Skeletal muscle satellite cell (primary cell): ENCODE results near the gene SLC39A1.
A peak's percentile ranks its signal among the peaks of the same experiment; 100 is the strongest.

Source experiments
- H3K27me3 ChIP-seq: 2 replicates; pipeline ENCODE4 v1.7.0; 2013; ENCODE audit warnings: low read length; ENCODE audit not compliant: control insufficient read depth, insufficient read depth
- H3K36me3 ChIP-seq: 2 replicates; pipeline ENCODE4 v1.7.0; 2013; ENCODE audit warnings: mild to moderate bottlenecking, control low read depth, low read length; ENCODE audit not compliant: insufficient read depth
- H3K4me1 ChIP-seq: 2 replicates; pipeline ENCODE4 v1.7.0; 2013; ENCODE audit warnings: low read length; ENCODE audit not compliant: control insufficient read depth, insufficient read depth
- H3K4me2 ChIP-seq: 2 replicates; pipeline ENCODE4 v1.7.0; 2013; ENCODE audit warnings: mild to moderate bottlenecking, low read length
- H3K4me3 ChIP-seq: 2 replicates; pipeline ENCODE4 v1.7.0; 2013; ENCODE audit warnings: low read length
- H3K9ac ChIP-seq: 2 replicates; pipeline ENCODE4 v1.7.0; 2013; ENCODE audit warnings: mild to moderate bottlenecking, low read depth, low read length, moderate library complexity
- H3K9me3 ChIP-seq: replicated peaks from 2 replicates; pipeline ENCODE4 v1.7.0; 2013; ENCODE audit warnings: mild to moderate bottlenecking, control low read depth, low read length

SLC39A1 gene

DNA sequence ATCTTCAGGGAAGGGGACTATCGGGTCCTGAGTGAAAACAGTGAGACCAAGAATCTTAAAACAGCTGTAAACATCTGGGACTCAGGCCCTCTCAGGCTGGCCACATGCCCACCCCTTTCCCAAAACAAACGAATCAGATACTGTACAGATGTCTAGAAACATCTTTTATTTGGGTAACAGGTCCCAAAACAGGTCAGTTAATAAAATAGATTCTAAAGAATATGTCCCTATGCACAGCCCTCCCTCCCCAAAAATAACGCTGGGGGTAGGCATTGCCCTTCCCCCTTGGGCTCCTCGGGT, 4.4 kb downstream of the SLC39A1 start:
- peak overlapping the region; percentile 47 for H3K4me3 ChIP-seq
- peak overlapping the region; percentile 75 for H3K4me2 ChIP-seq
- H3K9ac ChIP-seq: peak overlapping the region; percentile 24
- H3K27me3 ChIP-seq: no peaks in the 10 kb centered on the region
- peaks cover 46% of the 10 kb centered on the region for H3K4me1 ChIP-seq
- peaks cover 22% of the 10 kb centered on the region for H3K36me3 ChIP-seq
- H3K9me3 ChIP-seq: no peaks in the 10 kb centered on the region

DNA sequence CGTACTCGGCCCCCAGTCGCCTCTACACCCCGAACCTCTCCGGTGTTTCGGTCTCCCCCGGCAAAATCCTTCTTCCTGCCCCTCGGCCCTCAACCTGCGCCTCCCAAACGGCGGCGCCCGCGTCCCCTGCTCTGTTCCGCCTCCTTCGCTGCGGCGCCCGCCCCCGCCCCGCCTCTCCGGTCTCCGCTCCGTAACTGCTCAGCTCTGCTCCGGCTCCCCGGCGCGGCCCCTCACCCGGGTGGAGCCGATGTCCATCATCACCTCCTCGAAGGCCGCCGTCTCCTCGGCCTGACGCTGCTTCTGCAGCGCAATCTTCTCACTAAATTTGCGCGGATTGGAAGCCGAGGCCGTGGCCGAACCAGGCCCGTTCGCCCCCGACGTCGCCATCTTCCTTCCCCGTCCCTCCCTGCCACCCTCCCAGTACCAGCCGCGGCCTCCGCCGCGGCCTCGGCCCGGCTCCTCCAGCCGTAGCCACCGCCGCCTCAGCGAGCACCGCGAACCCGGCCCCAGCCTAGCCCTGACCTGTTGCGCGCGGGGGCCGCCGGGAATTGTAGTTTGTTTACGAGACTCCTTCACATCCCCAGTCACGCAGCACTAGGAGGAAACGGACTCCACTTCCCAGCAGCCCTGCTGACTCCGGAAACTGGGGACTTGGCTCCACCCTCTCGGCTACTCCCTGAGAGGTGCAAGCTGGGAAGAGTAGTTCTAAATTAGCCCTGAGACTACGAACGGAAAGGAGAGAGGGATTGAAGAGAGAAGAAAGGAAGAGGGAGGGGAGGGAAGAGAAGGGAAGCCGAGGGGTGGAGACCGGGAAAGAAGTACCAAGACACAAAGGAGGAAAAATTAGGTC, 5.0 kb downstream of the SLC39A1 start, which contains the start of gene CRTC2:
Gene CRTC2, minus strand, starts transcription at position 502 of the 850 bp plus-strand sequence. Its CDS starts 115 bp downstream, at position 387.
- no peaks in the 10 kb centered on the region for H3K27me3 ChIP-seq
- H3K9me3 ChIP-seq: no peaks in the 10 kb centered on the region
- peak within 1 kb of the TSS; percentile 89 for H3K4me2 ChIP-seq
- H3K4me1 ChIP-seq: peaks cover 43% of the 10 kb centered on the region
- H3K9ac ChIP-seq: peak within 1 kb of the TSS; percentile 95
- H3K36me3 ChIP-seq: peaks cover 28% of the 10 kb centered on the region
- H3K4me3 ChIP-seq: peak within 1 kb of the TSS; percentile 95

- Histone ChIP-seq H3K27me3 (no peaks in the 10 kb centered on the region), H3K36me3 (peaks cover 31% of the 10 kb centered on the region), H3K4me3 (peak overlapping the region; percentile 95), H3K9ac (peak overlapping the region; percentile 95), H3K9me3 (no peaks in the 10 kb centered on the region), H3K4me1 (peaks cover 40% of the 10 kb centered on the region), H3K4me2 (peak overlapping the region; percentile 89)
These were observed 5.6 kb downstream of the SLC39A1 start for GRCh38 chr1:153957744-153958110.

DNA sequence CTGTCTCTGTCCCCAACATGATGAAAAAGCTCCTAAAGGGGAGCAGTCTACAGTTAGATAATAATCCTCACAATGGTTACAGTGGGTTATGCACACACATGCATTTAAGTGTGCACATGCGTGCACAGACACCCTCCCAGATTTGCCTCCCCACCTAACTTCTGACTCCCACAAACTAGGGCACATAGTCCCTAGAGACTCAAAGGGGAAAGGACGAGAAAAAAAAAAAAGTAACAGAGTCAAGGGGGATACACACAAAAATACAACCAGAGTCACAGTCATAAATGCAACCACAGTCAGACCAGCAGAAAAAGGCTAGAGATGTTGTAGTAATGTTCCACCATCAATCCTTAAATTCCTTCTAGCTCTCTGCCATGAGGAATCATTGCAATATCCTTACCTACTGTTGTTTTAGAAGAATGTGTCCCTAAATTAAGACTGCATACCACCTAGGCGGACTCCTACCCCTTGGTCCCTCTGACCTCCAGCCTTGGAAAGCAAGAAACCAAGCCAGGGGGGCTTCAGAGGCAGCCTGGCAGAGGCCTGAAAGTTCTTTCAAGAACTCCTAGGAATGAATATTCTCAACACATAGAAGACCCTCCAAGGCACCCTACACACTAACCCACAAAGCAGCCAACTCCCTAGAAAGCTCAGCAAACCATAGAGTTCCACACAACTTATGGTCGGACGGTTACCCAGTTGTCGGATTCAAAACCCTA, 6.2 kb downstream of the SLC39A1 start:
- peak overlapping the region; percentile 95 for H3K9ac ChIP-seq
- no peaks in the 10 kb centered on the region for H3K9me3 ChIP-seq
- H3K4me2 ChIP-seq: peak overlapping the region; percentile 89
- peaks cover 34% of the 10 kb centered on the region for H3K4me1 ChIP-seq
- H3K27me3 ChIP-seq: no peaks in the 10 kb centered on the region
- H3K36me3 ChIP-seq: peaks cover 33% of the 10 kb centered on the region
- H3K4me3 ChIP-seq: peak overlapping the region; percentile 95

- H3K36me3 ChIP-seq: peaks cover 46% of the 10 kb centered on the region
These were observed 8.5 kb downstream of the SLC39A1 start for GRCh38 chr1:153954826-153955225.

DNA sequence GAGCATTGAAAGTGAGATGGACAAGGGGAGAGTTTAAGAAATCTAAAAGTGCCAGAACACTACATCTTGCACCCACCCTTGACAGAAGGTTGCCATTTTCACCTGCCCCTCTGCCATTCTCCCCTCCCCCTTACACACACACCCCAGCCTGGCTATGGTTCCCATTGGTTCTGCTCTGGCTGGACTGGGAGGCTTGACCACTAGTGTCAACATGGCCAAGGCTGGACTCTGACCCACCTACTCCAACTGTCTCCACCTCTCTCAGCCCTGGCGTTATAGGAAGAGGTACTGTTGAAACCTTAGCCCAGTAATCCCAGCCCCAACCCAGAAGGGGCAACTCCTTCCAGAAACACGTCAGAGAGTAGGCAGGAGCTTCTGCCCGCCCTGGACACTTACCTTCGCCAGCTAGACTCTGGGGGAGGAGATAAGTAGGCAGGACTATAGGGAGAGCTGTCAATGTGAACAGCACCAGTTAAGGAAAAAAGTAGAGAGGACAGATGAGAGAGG, 9.4 kb downstream of the SLC39A1 start:
- peaks cover 23% of the 10 kb centered on the region for H3K4me1 ChIP-seq
- H3K4me2 ChIP-seq: no peak overlapping the region
- H3K27me3 ChIP-seq: no peaks in the 10 kb centered on the region
- no peak overlapping the region for H3K9ac ChIP-seq
- H3K9me3 ChIP-seq: no peaks in the 10 kb centered on the region
- no peak overlapping the region for H3K4me3 ChIP-seq
- H3K36me3 ChIP-seq: peaks cover 48% of the 10 kb centered on the region

More at GRCh38 chr1:153954826-153955225, 8.5 kb downstream of the SLC39A1 start:
- no peaks in the 10 kb centered on the region for H3K27me3 ChIP-seq
- peaks cover 25% of the 10 kb centered on the region for H3K4me1 ChIP-seq
- H3K9me3 ChIP-seq: no peaks in the 10 kb centered on the region
- H3K4me2 ChIP-seq: no peak overlapping the region
- H3K9ac ChIP-seq: no peak overlapping the region
- no peak overlapping the region for H3K4me3 ChIP-seq

- Histone ChIP-seq H3K4me3 (no peak overlapping the region), H3K4me1 (peaks cover 15% of the 10 kb centered on the region), H3K9ac (no peak overlapping the region), H3K27me3 (no peaks in the 10 kb centered on the region), H3K4me2 (no peak overlapping the region), H3K9me3 (no peaks in the 10 kb centered on the region), H3K36me3 (peaks cover 60% of the 10 kb centered on the region)
These were observed 11.5 kb downstream of the SLC39A1 start for GRCh38 chr1:153951801-153952200.

DNA sequence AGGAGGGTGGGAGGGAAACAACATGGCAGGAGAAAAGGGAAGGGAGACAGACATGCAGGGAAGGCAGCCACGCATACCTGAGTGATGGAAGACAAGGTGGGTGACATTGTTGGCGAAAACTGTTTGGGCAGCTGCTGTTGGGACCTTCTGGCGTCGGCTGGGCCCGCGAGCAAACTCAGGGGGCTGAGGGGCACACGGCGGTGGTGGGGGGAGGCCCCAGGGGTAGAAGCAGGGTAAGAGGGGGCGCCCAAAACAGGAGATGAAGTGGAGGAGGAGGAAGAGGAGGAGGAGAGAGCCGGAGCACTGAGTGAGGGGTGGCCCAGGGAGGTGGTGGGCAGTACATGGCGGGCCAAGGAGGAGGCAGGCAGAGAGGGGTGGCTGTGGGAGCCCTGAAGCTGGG, 12.2 kb downstream of the SLC39A1 start:
- Histone ChIP-seq H3K4me1 (peaks cover 11% of the 10 kb centered on the region), H3K4me3 (no peak overlapping the region), H3K27me3 (no peaks in the 10 kb centered on the region), H3K9ac (no peak overlapping the region), H3K4me2 (no peak overlapping the region), H3K9me3 (no peaks in the 10 kb centered on the region), H3K36me3 (peaks cover 60% of the 10 kb centered on the region)

GRCh38 chr1:153946622-153947241, 16.6 kb downstream of the SLC39A1 start, which contains the start of gene DENND4B:
Gene DENND4B, minus strand, starts transcription at chr1:153946718. Its CDS starts 2,344 bp downstream, at chr1:153944374.
- H3K36me3 ChIP-seq: peaks cover 42% of the 10 kb centered on the region
- H3K4me1 ChIP-seq: peaks cover 12% of the 10 kb centered on the region

DNA sequence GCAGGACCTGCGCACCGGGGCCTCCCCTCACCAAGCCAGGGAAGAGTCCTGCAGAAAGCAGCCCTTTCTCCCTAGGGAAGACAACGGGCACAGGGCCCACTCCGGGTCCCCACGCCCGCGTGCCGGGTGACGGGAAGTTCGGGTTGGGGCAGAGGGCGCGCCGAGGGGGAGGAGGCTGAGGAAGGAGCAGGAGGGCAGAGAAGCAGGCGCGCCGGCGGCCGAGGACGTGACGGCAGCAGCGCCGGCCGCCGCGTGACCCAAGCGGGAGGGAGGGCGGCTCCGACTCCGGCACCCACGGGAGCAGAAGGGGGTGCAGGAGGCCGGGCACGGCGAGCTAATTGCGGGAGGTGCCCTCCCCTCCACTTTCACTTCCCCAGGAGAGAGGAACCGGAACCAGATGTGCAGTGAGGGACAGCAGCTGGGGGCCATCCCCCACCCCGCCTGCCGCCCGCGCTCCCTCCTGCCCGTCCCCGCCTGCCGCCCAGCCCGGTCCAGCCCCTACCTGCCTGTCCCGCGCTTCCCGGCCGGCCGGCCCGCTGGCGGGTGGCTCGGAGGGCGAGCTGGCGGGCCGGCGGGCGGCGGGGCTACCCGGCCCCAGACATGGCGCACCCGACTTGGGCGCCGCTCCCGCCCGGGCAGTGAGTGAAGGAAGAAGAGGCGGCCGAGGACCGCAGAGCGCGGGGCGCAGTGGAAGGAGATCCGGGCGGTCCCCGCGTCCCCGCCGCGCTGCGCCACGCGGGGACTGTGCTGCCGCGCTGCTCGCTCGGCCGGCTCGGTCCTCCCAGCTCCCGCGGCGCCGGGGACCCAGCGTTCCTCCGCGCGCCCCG, 17.3 kb downstream of the SLC39A1 start:
- H3K4me3 ChIP-seq: peak overlapping the region; percentile 89

More at GRCh38 chr1:153946622-153947241, 16.6 kb downstream of the SLC39A1 start, which contains the start of gene DENND4B:
- Histone ChIP-seq H3K9ac (peak within 1 kb of the TSS; percentile 84), H3K4me3 (peak within 1 kb of the TSS; percentile 89), H3K9me3 (no peaks in the 10 kb centered on the region), H3K4me2 (peak within 1 kb of the TSS; percentile 86), H3K27me3 (no peaks in the 10 kb centered on the region)

More for the DNA sequence above, 17.3 kb downstream of the SLC39A1 start:
- Histone ChIP-seq H3K9ac (peak overlapping the region; percentile 84), H3K27me3 (no peaks in the 10 kb centered on the region), H3K9me3 (no peaks in the 10 kb centered on the region), H3K4me2 (peak overlapping the region; percentile 86), H3K4me1 (peaks cover 12% of the 10 kb centered on the region), H3K36me3 (peaks cover 39% of the 10 kb centered on the region)
